K562 (cell line): Measurements from ENCODE around the gene ITLN1. TPM values are rescaled to one million over a fixed set of nuclear protein-coding genes. Genes with fewer than 3 reads are reported as not detected.

ENCODE experiments used
- ATAC-seq: fragments of 200-7000 bp; cut with Tn5 transposase; 3 replicates; pipeline ENCODE4 v1.9.1; 2020; ENCODE audit warnings: moderate library complexity
- BruUV-seq: library from RNA; stranded (reverse); fragments of 400-500 nt; replicated peaks from 2 replicates; lab custom pipeline; 2021; lab: Mats Ljungman, UMichigan
- CTCF ChIA-PET: fragments of 300-600 bp; formaldehyde crosslinking; extraction: SDS; loops from one replicate; lab custom pipeline; 2021; ENCODE audit warnings: low intra/inter-chr PET ratio; lab: Yijun Ruan, JAX
- POLR2A ChIA-PET: fragments of 300-600, 350-650 bp; sonication (Branson Sonifier 250); formaldehyde crosslinking; extraction: SDS; loops from one replicate; lab custom pipeline; 2021; ENCODE audit warnings: antibody characterized with exemption, inconsistent platforms; lab: Yijun Ruan, JAX
- DNase-seq, 4 experiments: peaks; one replicate each; pipeline versions ENCODE4 v3.0.0 to v3.0.0-alpha.2; 2011 to 2018; ENCODE audit warnings: low spot score in 3 of 4, mixed read lengths in 3 of 4; ENCODE audit errors: extremely low read depth in 1 of 4
- FAIRE-seq: peaks from 2 replicates; lab custom pipeline; 2011; peaks lifted over from hg19 to GRCh38; lab: Jason Lieb, UNC
- H2AFZ ChIP-seq: 2 replicates; pipeline ENCODE4 v1.6.0; 2011; ENCODE audit warnings: low read depth, low read length, control low read depth, inconsistent platforms
- H3K27ac ChIP-seq: fragments of 200-600 bp; 3 replicates; pipeline ENCODE4 v1.8.0; 2011; ENCODE audit warnings: low read depth, mild to moderate bottlenecking, control low read depth, inconsistent platforms, low read length, moderate library complexity, mixed read lengths; ENCODE audit errors: extremely low read depth
- H3K27me3 ChIP-seq, 2 experiments: fragments of 300-600 bp in 1 of 2; 2 replicates in 1 of 2; 3 replicates in 1 of 2; pipeline versions ENCODE4 v1.6.0 to v1.8.0; 2011; ENCODE audit warnings: inconsistent platforms in 2 of 2, low read length in 2 of 2, mild to moderate bottlenecking in 1 of 2, mixed read lengths in 1 of 2, moderate library complexity in 1 of 2; ENCODE audit not compliant: control insufficient read depth in 2 of 2, insufficient read depth in 2 of 2
- H3K36me3 ChIP-seq: fragments of 300-600 bp; 3 replicates; pipeline ENCODE4 v1.8.0; 2011; ENCODE audit warnings: mild to moderate bottlenecking, low read length, inconsistent platforms; ENCODE audit not compliant: control insufficient read depth, insufficient read depth
- H3K4me1 ChIP-seq, 2 experiments: fragments of 200-600 bp in 1 of 2; replicated peaks in 1 of 2; 2 replicates in 1 of 2; 3 replicates in 1 of 2; pipeline versions ENCODE4 v1.5.1 to v1.8.0; 2011; ENCODE audit warnings: inconsistent platforms in 2 of 2, low read length in 2 of 2, mild to moderate bottlenecking in 1 of 2, mixed read lengths in 1 of 2, moderate library complexity in 1 of 2; ENCODE audit not compliant: control insufficient read depth in 2 of 2, insufficient read depth in 2 of 2
- H3K4me2 ChIP-seq: 2 replicates; pipeline ENCODE4 v1.6.1; 2011; ENCODE audit warnings: low read length, control low read depth, inconsistent platforms, mixed read lengths; ENCODE audit not compliant: insufficient read depth
- H3K4me3 ChIP-seq: fragments of 200-600 bp; sonication (generic), shearing (Covaris generic); 2 replicates; pipeline ENCODE4 v1.5.1; 2016; ENCODE audit warnings: control low read depth, inconsistent platforms
- H3K79me2 ChIP-seq: fragments of 200-600 bp; 3 replicates; pipeline ENCODE4 v1.8.0; 2011; ENCODE audit warnings: low read length, inconsistent platforms; ENCODE audit not compliant: control insufficient read depth, insufficient read depth
- H3K9ac ChIP-seq, 2 experiments: 2 replicates each; pipeline versions ENCODE4 v1.6.0 to v1.6.1; 2011; ENCODE audit warnings: low read depth in 2 of 2, low read length in 2 of 2, control low read depth in 1 of 2, inconsistent platforms in 1 of 2, mild to moderate bottlenecking in 1 of 2, mixed read lengths in 1 of 2; ENCODE audit not compliant: insufficient read depth in 1 of 2
- H3K9me1 ChIP-seq: one replicate; pipeline ENCODE4 v1.6.0; 2011; ENCODE audit warnings: inconsistent platforms, mild to moderate bottlenecking, low read length, moderate library complexity; ENCODE audit not compliant: control insufficient read depth, insufficient read depth
- H3K9me3 ChIP-seq: replicated peaks from 2 replicates; pipeline ENCODE4 v1.5.1; 2011; ENCODE audit warnings: low read depth, low read length, inconsistent platforms; ENCODE audit not compliant: control insufficient read depth, insufficient read depth
- H4K20me1 ChIP-seq: replicated peaks from 2 replicates; pipeline ENCODE4 v1.6.1; 2011; ENCODE audit warnings: low read length, inconsistent platforms, mixed read lengths; ENCODE audit not compliant: control insufficient read depth, insufficient read depth
- E2F3 ChIP-seq: fragments of 250-450 bp; sonication (Bioruptor Pico); IDR thresholded peaks from 2 replicates; pipeline ENCODE4 v1.4.0; 2020; ENCODE audit warnings: mild to moderate bottlenecking
- PBX2 ChIP-seq, 2 experiments: IDR thresholded peaks in 1 of 2; conservative IDR thresholded peaks in 1 of 2; 2 replicates each; pipeline ENCODE4 v1.6.1; 2016; ENCODE audit warnings: low read depth in 2 of 2, mild to moderate bottlenecking in 1 of 2, missing compliant biosample characterization in 1 of 2, missing genetic modification characterization in 1 of 2, moderate library complexity in 1 of 2
- whole genome bisulfite sequencing: fragments of 100-300 bp; shearing (Covaris generic); methylation state at CpG from one replicate; pipeline ENCODE4 v1.1.6; 2016; ENCODE audit warnings: low coverage, mixed read lengths; ENCODE audit not compliant: insufficient coverage; ENCODE audit errors: missing lambda C conversion rate; 5-methylcytosine and 5-hydroxymethylcytosine counted together
- in situ Hi-C: fragments of 300-500 bp; cut with MboI; formaldehyde crosslinking; loops from 4 replicates; pipeline ENCODE4 v1.15.0; 2018; ENCODE audit warnings: inconsistent platforms, mixed read lengths
- intact Hi-C: fragments of 100-400 bp; cut with micrococcal nuclease; formaldehyde crosslinking; loops from 2 replicates; pipeline ENCODE4 v1.14.2; 2022
- polyA plus RNA-seq, 8 experiments: library from polyadenylated mRNA; depleted of rRNA in 4 of 8; stranded (reverse) in 5 of 8; unstranded in 3 of 8; fragments of >200 nt; fragmentation: Nextera tagmentation in 2 of 8; fragmentation: Illumina TruSeq in 1 of 8; extraction: Ambion mirVana in 2 of 8; extraction: Trizol in 1 of 8; gene quantifications; 2 replicates each; pipeline versions ENCODE4 v1.2.1 to v1.2.3, GENCODE V29; 2011 to 2014; ENCODE audit warnings: inconsistent platforms in 1 of 8, missing spikeins in 1 of 8
- total RNA-seq, 7 experiments: library from RNA; depleted of rRNA in 6 of 7; stranded (reverse); fragments of >200 nt in 6 of 7; fragmentation: Illumina TruSeq in 2 of 7; extraction: Trizol in 2 of 7; gene quantifications; 2 replicates each; pipeline versions ENCODE4 v1.2.1 to v1.2.3, GENCODE V29; 2011 to 2021; ENCODE audit warnings: low replicate concordance in 1 of 7

The ITLN1 gene
- total and polyA plus RNA-seq, 9 of the 15 experiments (the other 6 are each of a cell fraction or from before 2014, with no cell fraction given): not detected

GRCh38 chr1:160866695-160867260, 18.2 kb downstream of the ITLN1 start:
- POLR2A ChIA-PET: interaction anchor here (1.5 kb wide), 1 partner anchor 23 kb away, joined by 3 read pairs; no protein-coding TSS in a partner anchor
- no peak overlapping the region for H3K4me3 ChIP-seq
- no peak for FAIRE-seq

More at GRCh38 chr1:160866695-160867260, 18.2 kb downstream of the ITLN1 start:
- H3K36me3 ChIP-seq: no peaks in the 10 kb centered on the region
- no peak overlapping the region for H3K4me2 ChIP-seq
- TF ChIP-seq E2F3 (CRISPR knock-in tag) (no peak), PBX2 (CRISPR knock-in tag; IDR thresholded peaks at IDR 0.05; ENCODE audit: low read depth) (no peak), PBX2 (tag; conservative IDR thresholded peaks at IDR 0.05; ENCODE audit: low read depth) (peak; percentile 30; the same call in 1 of the 2 replicates)
- H2AFZ ChIP-seq: no peak overlapping the region
- 2% methylated on average over 6 of the region's 6 CpGs for WGBS
- in situ Hi-C loops (no loop called here), intact Hi-C loops (no loop called here)
- H3K4me1 ChIP-seq: no peaks in the 10 kb centered on the region
- ATAC-seq (no peak), DNase-seq (no peak)
- no peak overlapping the region for H3K9ac ChIP-seq
- CTCF ChIA-PET: no interaction called here
- no peaks in the 10 kb centered on the region for H3K9me1 ChIP-seq
- H3K27me3 ChIP-seq: peaks cover 4 to 20% of the 10 kb centered on the region in 2 experiments; a peak in 4 of 5 replicates
- no peak overlapping the region for H3K27ac ChIP-seq
- no peaks in the 10 kb centered on the region for H3K79me2 ChIP-seq
- no TSS peak for BruUV-seq
- 0 out of 2 replicates have a peak, but pooled peaks cover 2% of the 10 kb centered on the region for H4K20me1 ChIP-seq
- H3K9me3 ChIP-seq: no peaks in the 10 kb centered on the region
